ENCODE measurements around the gene STARD3.
"Not testable (repeated sequence)": the region's sequence is repeated elsewhere in the genome, so short reads cannot be mapped to it uniquely, and the experiment has no call there.

Gene STARD3

GRCh38 chr17:39695089-39695474 lies 58.1 kb downstream of the STARD3 start:
- DNase-seq (ENCODE audit: low spot score) = no peak

DNA sequence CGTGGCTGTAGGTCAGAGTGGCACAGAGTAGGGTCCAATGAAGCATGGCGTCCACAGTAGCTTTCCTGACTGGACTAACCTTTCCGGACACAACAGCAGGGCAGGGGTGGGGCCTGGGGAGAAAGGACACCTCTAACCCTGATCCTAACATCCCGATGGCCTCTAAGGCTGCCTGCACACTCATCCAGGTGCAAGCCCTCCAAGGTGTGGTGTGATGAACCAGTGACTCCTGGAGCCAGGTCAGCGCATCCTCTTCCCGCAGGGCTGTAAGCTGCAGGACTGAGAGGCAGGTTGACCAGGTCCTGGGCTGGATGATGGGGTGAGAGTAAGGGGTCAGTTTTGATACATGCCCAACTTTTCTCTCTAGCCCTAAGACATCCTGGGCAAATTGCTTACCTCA lies 59.8 kb downstream of the STARD3 start:
- DNase-seq (ENCODE audit: low spot score) = no peak

GRCh38 chr17:39697961-39698360 lies 61.0 kb downstream of the STARD3 start:
- DNase-seq (ENCODE audit: low spot score) = no peak

DNA sequence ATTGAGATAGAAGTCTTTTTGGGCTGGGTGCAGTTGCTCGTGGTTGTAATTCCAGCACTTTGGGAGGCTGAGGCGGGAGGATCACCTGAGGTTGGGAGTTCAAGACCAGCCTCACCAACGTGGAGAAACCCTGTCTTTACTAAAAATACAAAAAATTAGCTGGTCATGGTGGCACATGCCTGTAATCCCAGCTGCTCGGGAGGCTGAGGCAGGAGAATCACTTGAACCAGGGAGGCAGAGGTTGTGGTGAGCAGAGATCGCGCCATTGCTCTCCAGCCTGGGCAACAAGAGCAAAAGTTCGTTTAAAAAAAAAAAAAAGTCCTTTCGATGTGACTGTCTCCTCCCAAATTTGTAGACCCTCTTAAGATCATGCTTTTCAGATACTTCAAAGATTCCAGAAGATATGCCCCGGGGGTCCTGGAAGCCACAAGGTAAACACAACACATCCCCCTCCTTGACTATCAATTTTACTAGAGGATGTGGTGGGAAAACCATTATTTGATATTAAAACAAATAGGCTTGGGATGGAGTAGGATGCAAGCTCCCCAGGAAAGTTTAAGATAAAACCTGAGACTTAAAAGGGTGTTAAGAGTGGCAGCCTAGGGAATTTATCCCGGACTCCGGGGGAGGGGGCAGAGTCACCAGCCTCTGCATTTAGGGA lies 62.3 kb downstream of the STARD3 start:
- DNase-seq (ENCODE audit: low spot score) = not testable (repeated sequence)

GRCh38 chr17:39699818-39700147 lies 62.8 kb downstream of the STARD3 start, which contains the start of gene ERBB2:
Gene ERBB2 (plus strand): TSS chr17:39700064. CDS start chr17:39700239, 175 bp downstream.
- no peak for DNase-seq (ENCODE audit: low spot score)

DNA sequence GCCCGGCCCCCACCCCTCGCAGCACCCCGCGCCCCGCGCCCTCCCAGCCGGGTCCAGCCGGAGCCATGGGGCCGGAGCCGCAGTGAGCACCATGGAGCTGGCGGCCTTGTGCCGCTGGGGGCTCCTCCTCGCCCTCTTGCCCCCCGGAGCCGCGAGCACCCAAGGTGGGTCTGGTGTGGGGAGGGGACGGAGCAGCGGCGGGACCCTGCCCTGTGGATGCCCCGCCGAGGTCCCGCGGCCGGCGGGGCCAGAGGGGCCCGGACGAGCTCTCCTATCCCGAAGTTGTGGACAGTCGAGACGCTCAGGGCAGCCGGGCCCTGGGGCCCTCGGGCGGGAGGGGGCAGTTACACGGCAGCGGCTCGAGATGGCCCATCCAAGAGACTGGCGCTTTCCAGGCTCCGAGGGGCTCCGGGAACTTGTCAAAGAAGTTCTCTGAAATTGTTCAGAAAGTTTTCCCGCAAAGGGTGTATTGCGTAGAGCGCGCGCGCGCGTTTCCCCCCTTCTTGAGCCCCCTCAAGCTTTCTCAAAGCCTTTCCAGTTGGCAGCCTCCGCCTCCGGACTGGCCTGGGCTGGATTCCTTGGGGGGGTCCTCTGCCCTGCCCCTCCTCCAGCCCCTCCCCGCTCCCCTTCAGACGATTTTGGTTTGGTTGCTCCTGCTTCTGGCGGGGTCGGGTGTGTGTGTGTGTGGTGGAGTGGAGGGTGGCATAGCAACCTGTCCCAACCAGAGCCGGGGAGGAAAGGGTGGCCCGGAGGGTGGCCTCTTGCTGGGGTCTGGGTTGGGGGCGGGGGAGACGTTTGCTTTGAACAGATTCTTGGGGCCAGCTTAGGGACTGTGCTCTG lies 63.4 kb downstream of the STARD3 start:
- DNase-seq (ENCODE audit: low spot score) = no peak

DNA sequence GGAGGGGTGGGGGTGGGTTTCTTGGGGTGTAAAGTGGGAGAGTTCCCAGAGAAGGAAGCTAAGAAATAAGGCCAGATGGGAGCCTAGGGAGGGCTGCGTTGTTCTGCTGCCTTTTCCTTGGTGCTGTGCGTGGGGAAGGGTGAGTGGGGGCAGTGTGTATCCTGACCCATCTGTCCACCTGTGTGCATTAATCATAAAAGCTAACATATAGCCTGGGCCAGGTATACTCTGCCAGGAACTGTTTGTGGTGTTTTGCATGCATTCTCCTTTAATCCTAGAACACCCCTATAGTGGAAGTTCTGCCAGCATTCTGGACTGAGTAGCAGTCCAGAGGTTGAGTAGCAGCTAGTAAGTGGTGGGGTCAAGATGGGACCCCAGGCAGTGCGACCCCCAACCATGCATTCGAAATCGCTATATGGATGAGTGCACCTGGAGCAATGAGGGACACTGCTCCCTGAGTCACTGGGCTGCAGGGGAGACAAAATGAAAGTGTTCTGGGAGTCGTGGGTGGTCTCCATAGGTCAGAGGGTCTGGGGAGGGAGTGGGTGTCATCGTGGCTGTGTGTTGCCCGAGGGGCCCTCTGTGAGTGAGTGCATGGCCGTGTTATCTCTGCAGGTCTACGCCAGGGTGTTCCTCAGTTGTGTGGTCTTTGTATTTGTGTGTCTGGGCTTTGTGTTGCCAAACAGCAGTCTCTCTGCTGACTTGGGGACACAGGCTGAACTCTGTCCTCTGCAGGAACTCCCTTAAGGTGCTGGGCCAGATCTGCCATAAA lies 64.3 kb downstream of the STARD3 start:
- no peak for DNase-seq (ENCODE audit: low spot score)

DNA sequence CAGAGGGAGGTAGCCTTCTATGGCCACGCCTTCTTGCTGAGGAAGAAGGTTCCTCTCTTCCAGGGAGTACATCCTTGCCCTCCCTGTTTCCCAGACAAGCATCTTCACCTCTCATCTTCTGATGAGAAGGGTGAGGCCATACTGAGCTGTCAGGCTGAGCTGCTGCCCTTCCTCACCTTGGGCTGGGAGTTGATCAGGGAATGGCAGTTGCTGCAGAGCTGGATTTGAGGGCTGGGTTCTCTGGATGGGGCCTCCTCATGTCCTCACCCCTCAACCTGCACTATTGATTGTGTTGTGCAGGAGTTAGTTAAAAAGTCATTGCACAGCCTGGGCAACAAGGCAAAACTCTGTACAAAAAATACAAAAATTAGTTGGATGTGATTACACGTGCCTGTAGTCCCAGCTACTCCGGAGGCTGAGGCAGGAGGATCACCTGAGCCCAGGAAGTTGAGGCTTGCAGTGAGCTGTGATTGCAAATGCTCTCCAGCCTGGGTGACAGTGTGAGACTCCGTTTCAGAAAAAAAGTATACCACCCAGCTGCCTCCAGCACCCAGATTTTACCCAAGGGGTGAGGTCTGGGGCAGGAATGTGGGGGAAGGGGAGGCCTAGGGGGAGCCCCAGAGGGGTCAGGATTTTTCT lies 65.0 kb downstream of the STARD3 start:
- no peak for DNase-seq (ENCODE audit: low spot score)

DNA sequence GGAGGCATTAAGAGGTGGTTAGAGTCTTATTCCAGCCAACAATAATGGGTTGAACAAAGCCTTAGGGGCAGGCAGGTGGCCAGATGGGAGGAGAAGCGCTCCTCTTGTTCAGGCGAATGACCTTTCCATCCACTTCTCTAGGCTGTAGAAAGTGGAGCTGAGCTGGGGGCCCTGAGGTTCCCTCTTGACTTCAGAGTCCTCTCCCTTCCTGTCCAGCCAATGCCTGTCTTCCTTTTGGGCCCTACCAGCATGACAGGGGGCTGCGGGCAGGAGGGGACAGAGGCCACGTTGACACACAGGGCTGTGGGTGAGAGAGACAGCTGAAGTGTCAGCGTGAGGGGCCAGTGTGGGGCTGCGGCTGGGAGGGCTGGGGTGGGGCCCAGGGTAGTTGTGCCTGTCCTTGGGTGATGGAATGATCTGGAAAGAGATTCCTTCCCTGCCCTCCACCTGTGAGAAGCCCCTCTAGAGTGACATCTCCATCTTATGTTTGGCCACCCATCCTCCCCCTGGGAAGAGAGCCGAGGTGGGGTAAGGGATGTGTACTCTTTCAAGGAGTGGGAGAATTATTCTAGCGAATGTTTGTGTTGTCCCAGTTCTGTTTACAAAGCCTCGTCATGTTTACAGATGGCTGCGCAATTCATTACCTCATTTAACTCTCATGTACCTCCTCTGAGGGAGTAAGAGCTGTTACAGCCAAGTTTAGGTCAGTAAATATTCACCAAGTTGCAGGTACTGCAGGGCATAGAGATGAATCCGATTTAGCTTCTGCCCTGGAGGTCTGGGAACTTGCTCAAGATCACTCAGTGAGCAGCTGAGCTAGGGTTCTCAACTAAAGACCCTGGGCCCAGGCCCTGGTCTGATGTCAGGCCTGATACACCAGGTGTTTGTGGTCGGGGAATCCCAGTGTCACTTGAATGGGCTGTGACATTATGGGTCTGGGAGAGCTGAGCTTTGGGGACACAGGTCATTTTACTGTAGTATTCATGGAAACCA lies 66.3 kb downstream of the STARD3 start:
- DNase-seq (ENCODE audit: low spot score) = no peak

- no peak for DNase-seq (ENCODE audit: low spot score)
Observed at GRCh38 chr17:39703913-39704312, 67.0 kb downstream of the STARD3 start.

- DNase-seq (ENCODE audit: low spot score) = no peak
Observed at GRCh38 chr17:39704821-39705551, 68.0 kb downstream of the STARD3 start.

- DNase-seq (ENCODE audit: low spot score) = no peak
Observed at GRCh38 chr17:39705786-39706348, 68.9 kb downstream of the STARD3 start.

DNA sequence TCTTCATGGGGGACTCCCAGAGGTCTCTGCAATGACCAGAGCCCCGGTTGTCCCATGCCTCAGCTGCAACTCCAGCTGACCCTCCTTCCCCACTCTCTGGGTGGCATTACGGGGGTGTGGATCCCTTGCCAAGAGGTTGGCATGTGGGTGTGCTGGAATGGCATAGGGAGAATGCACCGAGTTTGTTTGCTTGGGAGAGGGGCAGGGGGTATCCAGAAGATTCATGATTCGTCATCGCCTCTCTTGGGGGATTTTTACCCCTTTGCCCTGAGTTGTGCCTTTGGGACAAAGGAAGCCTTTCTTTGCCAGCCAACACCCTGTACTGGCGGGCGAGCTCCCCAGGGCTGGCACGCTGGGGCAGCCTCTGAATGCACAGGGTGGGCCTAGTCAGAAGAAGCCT lies 69.4 kb downstream of the STARD3 start:
- DNase-seq (ENCODE audit: low spot score) = no peak

GRCh38 chr17:39706921-39707337 lies 70.0 kb downstream of the STARD3 start:
- no peak for DNase-seq (ENCODE audit: low spot score)

- no peak for DNase-seq (ENCODE audit: low spot score)
Observed at GRCh38 chr17:39709319-39709997, 72.5 kb downstream of the STARD3 start.

DNA sequence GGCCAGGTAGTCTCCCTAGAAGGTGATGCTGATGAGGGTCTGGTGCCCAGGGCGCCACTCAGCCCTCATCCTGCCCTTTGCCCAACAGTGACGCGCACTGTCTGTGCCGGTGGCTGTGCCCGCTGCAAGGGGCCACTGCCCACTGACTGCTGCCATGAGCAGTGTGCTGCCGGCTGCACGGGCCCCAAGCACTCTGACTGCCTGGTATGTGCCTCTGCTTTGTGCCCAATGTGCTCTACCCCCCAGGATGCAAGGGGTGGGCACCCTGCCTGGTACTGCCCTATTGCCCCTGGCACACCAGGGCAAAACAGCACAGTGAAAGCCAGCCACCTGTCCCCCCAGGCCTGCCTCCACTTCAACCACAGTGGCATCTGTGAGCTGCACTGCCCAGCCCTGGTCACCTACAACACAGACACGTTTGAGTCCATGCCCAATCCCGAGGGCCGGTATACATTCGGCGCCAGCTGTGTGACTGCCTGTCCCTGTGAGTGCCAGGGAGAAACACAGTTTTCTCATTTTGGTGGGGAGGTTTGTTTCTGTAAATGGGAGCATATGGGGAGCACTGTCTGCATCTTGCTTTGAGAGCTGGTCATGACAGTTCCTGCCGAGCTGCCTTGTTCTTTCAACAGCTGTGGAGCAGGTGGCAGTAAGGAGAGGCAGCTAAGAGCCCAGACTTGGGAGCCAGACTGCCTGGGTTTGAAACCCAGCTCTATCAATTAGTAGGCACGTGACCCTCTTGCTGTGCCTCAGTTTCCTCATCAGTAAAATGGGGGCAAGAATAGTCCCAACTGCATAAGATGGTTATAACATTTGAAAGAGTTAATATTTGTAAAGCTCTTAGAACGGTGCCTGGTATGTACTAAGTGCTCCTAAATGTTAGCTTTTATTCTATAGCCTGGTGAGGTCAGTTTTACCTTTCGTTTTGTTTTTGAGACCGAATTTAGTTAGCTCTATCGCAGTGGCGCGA lies 73.3 kb downstream of the STARD3 start:
- DNase-seq (ENCODE audit: low spot score) = no peak

DNA sequence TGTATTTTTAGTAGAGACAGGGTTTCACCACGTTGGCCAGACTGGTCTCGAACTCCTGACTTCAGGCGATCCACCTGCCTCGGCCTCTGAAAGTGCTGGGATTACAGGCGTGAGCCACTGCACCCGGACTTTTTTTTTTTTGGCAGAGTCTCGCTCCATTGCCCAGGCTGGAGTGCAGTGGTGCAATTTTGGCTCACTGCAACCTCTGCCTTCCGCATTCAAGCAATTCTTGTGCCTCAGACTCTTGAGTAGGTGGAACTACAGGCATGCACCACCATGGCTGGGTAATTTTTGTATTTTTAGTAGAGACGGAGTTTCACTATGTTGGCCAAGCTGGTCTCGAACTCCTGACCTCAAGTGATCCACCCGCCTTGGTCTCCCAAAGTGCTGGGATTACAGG lies 74.1 kb downstream of the STARD3 start:
- not testable (repeated sequence) for DNase-seq (ENCODE audit: low spot score)

GRCh38 chr17:39711851-39712250 lies 74.9 kb downstream of the STARD3 start:
- DNase-seq (ENCODE audit: low spot score) = no peak

All from globus pallidus (tissue), 1 donor.